AG10803 (cell line): ENCODE results near the gene FANCL.
"Not testable (repeated sequence)": the region's sequence is repeated elsewhere in the genome, so short reads cannot be mapped to it uniquely, and the experiment has no call there.

ENCODE experiments used
- DNase-seq: peaks from one replicate; pipeline ENCODE4 v3.0.0; 2010; ENCODE audit warnings: low read depth
- H3K4me3 ChIP-seq: 2 replicates; pipeline ENCODE4 v1.5.1; 2011; ENCODE audit warnings: mild to moderate bottlenecking, low read length, control low read depth
- CTCF ChIP-seq: conservative IDR thresholded peaks from 2 replicates; pipeline ENCODE4 v1.5.1; 2011; ENCODE audit warnings: mild to moderate bottlenecking, low read length, control low read depth, inconsistent platforms

Gene FANCL

GRCh38 chr2:58186501-58186900 is 54.6 kb downstream of the FANCL start:
- H3K4me3 ChIP-seq: no peak overlapping the region
- no peak for TF ChIP-seq CTCF
- DNase-seq: no peak

- H3K4me3 ChIP-seq: no peak overlapping the region
- DNase-seq: no peak
- no peak for TF ChIP-seq CTCF
Measured at GRCh38 chr2:58182527-58182926, 58.6 kb downstream of the FANCL start.

GRCh38 chr2:58180635-58181034 is 60.5 kb downstream of the FANCL start:
- no peak for DNase-seq
- no peak overlapping the region for H3K4me3 ChIP-seq
- no peak for TF ChIP-seq CTCF

- not testable (repeated sequence) for H3K4me3 ChIP-seq
Measured at GRCh38 chr2:58180175-58180574, 61.0 kb downstream of the FANCL start.

GRCh38 chr2:58177187-58177586 is 63.9 kb downstream of the FANCL start:
- H3K4me3 ChIP-seq, DNase-seq: not testable (repeated sequence)

More at GRCh38 chr2:58180175-58180574, 61.0 kb downstream of the FANCL start:
- not testable (repeated sequence) for DNase-seq

GRCh38 chr2:58171831-58172230 is 69.3 kb downstream of the FANCL start:
- H3K4me3 ChIP-seq, DNase-seq: not testable (repeated sequence)

GRCh38 chr2:58170334-58170933 is 70.7 kb downstream of the FANCL start:
- not testable (repeated sequence) for H3K4me3 ChIP-seq, DNase-seq

- not testable (repeated sequence) for H3K4me3 ChIP-seq, DNase-seq
Measured at GRCh38 chr2:58169845-58170244, 71.3 kb downstream of the FANCL start.

- H3K4me3 ChIP-seq, DNase-seq: not testable (repeated sequence)
Measured at GRCh38 chr2:58168130-58168529, 73.0 kb downstream of the FANCL start.

- no peak for DNase-seq
- TF ChIP-seq CTCF: no peak
- H3K4me3 ChIP-seq: no peak overlapping the region
Measured at GRCh38 chr2:58163913-58164312, 77.2 kb downstream of the FANCL start.

- H3K4me3 ChIP-seq: no peak overlapping the region
- TF ChIP-seq CTCF: no peak
- no peak for DNase-seq
Measured at GRCh38 chr2:58158481-58158880, 82.6 kb downstream of the FANCL start.
